DMS153 treated with DMSO at 0.1 percent for 48 hours (cell line): Measurements from ENCODE around the gene ALDH5A1.
"Not testable (repeated sequence)": the region's sequence is repeated elsewhere in the genome, so short reads cannot be mapped to it uniquely, and the experiment has no call there.

ENCODE experiments used
- DNase-seq: peaks from one replicate; lab custom pipeline; 2025; ENCODE audit not compliant: unreplicated experiment; lab: John Stamatoyannopoulos, UW

ALDH5A1 gene

DNA sequence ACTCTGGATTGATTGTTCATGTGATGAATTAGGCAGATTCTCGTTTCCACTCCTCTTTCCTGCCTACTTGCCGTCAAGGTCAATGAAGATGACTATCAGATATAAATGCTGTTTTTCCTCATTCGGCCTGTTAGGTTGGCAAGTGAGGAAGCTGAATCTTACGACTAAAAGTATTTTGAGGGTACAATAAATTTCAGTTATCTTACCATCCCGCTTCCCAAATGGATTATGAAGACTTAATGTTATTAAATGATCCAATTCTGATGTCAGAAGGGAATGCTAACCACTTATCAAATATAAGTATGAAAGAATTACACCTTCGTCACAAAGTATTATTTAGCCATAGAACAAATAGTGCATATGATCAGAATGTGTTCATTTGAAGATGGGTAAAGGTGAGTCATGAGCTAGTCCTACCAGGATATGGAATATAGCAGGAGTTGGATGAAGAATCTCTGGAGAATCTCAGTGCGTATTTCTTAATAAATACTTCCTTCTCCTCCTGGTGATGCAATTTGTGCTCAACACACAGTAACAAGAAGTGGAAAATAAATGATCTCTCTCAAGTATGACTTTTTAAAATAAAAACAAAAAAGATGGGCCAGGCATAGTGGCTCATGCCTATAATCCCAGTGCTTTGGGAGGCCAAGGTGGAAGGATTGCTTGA, 10.0 kb upstream of the ALDH5A1 start:
- no peak for DNase-seq

DNA sequence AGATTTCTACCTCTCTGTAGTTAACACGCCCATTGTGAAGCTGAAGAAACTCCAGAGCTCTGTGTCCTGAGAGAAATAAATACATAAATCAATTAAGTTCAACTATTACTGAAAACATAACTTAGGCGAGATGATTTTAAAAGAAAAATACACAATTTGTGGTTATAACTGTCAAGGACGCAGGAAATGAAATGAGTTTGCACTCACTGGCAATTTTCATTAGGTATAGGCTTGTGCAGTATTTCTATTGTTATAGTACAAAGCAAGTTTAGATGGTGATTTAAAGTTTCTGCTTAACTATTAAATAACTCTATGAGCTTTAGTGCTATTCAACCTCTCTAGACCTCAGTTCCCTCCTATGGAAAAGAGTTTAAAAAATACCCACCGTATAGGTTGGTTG, 8.7 kb upstream of the ALDH5A1 start:
- DNase-seq: no peak

DNA sequence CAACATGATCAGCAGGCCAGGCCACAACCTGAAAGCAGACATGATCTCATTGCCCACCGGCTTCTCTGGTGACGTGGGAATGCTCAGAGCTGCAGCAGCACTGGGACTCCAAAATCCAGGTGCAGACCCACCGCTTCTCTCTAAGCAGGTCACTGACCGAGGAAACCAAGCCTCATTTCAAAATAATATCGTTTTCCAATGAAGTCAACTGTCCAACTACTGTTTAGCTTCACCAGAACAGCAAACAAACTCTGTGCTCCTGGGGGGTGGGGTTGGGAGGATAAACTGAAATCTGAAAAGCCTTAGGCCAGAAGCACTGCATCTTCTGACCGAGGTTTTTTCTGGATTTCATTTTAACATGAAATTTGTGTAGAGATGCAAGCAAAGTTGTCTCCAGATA, 5.3 kb upstream of the ALDH5A1 start, which contains the start of gene GPLD1:
Gene GPLD1, minus strand, starts transcription at position 109 of the 400 bp plus-strand sequence. Its CDS starts 67 bp downstream, at position 42.
- DNase-seq: no peak

DNA sequence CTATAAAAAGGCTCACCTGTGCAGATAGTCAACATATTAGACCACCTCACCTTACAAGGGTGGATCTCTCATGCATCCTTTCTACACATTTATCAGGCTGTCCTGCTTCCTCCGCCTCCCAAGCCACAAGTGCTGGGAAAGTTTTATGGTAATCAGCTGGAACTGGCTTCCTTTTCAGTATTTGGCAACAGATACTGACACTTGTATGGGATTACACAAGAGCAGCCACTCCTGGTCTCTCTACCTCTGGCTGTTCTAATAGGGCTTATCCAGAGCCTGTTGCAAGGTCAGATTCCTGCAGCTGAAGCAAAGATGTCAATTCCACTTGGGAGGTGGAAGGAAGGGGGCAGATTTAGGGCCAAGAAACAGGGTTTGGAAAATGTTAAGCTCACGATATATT, 4.9 kb upstream of the ALDH5A1 start:
- DNase-seq: no peak

DNA sequence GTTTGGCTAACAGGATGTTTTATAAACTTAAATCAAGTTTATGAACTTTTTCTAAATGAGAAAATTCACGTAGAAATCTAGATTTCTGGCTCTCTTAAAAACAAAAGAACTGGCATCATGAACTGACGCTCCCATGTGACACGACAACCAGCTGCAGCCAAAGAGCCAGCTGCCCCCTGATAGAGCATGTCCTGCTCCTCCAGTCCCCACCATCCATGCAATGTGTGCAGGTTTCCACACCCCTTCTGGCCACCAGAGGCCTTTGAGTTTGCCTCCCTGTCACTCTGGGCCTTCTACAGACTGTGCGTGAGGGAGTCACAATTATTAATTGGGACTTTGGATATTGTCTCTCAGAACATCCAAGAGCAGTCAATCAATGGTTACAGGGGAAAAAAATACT, 3.8 kb upstream of the ALDH5A1 start:
- no peak for DNase-seq

DNA sequence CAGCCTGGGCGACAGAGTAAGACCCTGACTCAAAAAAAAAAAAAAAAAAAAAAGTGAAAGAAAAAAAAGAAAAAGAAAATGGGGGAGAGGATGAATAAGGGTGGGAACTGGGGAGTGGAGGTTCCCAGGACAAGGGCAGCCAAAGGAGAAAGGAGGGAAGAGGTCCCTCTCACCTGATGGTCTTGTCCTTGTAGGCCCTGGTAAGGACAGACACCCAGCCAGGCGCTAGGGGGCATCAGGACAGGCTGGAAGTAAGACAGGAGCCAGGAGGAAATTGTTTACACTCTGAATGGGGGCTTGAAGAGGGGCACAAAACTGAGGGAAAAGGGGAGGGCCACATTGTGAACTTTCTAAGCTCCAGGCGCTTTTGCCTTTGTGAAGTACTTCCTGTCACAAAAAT, 2.3 kb upstream of the ALDH5A1 start:
- DNase-seq: no peak

DNA sequence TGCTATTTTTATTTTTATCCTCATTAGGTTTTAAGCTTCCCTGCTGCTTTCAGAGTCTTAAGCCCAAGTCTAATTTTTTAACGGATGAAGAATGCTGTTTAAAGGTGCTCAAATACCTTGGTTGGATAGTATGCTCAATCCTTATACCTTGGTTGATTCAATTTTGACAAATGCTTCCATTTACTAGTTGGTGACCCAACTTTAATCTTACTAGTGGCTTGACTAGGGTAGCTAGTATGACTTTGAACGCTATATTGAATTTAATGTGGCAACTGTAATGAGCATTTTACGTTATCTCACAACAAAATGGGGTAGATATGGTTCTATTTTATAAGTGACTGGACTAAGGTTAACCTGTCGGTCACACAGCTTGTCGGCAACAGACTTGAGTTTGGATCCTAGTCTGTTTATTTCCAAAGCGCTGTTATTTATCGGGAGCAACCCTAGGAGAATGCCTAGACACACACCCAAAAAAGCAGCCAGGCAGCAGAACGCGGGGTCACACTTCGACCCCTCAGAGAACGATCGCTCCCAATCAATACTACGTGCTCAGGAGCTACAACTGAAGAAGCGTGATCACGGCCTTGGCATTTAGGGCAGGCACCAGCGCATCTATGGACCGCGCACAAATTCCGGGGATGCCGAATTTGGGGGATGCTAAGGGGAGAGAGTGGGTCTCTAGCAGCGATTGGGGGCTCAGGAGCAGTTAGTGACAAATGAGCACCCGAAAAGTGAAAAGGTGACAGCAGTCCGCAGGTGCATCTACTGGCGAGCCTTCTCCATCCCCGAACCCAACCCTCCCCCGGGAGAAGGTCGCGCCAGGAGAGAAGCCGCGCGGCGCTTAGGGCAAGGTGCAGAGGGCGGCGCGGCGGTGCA, 586 bp upstream of the ALDH5A1 start:
- no peak for DNase-seq

DNA sequence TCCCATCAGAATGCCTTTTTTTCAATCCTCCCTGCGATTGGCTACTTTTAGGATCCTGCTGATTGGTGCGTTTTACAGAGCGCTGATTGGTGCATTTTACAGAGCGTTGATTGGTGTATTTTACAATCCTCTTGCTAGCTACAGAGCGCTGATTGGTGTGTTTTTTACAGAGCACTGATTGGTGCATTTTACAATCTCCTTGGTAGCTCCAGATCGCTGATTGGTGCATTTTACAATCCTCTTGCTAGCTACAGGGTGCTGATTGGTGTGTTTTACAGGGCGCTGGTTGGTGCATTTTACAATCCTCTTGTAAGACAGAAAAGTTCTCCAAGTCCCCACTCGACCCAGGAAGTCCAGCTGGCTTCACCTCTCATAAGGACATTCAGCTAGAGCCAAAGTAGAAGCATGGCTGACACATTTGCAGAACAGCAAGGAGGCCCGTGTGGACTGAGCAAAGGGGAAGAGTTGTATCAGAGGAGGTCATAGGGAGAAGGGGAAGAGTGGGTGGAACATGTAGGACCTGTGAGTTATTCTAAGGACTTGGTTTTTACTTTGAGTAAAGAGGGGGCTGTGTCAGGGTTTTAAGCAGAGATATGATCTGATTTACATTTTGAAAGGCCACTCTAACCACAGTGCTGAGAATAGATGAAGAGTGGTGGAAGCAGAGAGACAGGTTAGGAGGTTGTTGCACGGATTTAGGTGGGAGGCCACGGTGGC, 2.6 kb downstream of the ALDH5A1 start:
- no peak for DNase-seq

DNA sequence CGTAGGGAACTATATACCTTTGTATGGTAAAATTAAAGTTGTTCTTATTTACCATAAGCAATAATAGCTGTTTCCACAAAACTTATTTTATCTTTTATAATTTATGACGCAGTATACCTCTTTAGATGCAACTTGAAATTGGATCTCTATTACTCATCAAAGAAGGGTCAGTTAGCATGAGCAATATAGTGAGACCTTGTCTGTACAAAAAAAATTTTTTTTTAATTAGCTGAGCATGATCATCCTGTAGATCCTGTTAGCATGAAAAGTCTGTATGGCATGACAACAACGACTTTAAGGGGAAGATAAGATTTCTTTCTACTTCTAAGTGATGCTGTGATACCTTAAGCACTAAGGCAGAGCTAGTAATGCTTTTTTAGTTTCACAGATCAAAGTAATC, 5.9 kb downstream of the ALDH5A1 start:
- DNase-seq: no peak

DNA sequence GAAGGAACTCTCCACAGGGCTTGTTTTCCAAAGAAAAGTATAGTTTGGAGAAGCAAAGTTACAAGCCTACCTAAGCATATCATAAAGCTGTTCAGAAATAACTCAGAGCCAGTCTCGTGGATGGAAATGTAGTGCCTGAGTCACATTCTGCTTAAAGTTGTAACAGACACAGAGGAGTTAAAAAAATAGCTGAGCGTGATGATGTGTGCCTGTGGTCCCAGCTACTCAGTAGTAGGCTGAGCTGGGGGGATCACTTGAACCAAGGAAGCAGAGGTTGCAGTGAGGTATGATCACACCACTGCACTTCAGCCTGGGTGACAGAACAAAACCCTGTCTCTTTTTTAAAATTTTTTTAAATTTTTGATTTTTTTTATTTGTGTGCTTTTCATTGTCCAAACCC, 6.6 kb downstream of the ALDH5A1 start:
- DNase-seq: no peak

DNA sequence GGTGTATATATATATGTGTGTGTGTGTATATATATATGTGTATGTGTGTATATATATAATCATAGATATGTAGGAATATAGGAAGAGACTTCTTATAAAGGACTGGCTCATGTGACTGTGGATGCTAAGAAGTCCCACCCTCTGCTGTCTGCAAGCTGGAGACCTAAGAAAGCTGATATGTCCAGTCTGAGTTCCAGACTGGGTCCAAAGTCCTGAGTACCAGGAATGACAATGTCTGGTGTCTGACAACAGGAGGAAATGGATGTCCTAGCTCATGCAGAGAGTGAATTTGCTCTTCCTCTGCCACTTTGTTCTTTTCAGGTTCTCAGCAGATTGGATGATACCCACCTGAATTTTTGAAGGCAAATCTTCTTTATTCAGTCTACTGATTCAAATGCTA, 7.1 kb downstream of the ALDH5A1 start:
- DNase-seq: no peak

DNA sequence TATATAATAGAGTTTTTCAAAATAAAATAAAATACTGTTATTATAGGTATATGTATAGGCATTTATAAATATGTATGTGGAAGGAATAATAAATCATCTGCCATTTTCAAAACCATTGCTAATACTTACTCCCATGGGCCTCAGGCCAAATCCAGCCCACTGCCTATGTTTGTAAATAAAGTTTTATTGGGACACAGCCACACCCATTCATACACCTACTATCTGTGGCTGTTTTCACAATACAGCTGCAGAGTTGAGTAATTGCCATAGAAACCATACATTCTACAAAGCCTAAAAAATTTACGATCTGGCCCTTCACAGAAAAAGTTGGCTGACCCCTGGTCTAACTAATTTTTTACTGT, 9.5 kb downstream of the ALDH5A1 start:
- DNase-seq: no peak

DNA sequence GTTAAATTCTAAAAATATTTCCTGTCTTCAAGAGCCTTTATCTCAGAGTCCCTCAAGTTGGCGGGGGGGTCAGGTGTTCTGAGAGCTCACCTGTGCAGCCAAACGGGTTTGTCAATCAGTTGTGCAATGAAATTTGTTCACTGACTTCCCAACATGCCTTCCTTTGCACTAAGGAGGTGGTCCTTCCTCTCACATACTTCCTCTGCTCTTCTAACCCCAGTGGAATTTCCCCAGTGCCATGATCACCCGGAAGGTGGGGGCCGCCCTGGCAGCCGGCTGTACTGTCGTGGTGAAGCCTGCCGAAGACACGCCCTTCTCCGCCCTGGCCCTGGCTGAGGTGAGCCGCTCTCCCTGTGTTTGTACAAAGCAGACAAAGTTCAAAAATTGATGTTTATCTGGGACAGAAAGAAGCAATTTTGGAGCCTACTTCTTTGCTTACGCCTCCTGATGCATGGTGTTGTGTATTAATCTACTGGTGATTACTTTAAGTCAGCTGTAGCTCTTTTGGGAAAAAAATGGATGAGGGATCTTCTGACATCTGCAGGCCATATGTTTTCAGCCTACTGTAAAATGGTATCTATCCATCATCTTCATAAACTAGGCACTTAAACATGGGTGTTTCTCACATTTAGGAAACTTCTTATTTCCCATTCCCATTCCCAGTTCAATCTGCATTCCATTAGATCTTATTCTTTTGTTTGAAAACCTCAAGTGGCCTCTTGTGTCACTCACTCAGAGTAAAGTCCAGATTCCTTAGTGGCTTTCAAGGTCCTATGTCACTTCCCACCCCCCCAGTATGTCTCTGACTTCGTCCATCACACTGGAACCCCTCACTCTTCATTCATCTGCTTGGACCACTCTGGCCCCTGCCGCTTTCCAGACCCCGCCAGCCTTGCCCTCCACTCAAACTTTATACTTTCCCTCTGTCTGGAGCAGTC, 10.1 kb downstream of the ALDH5A1 start:
- no peak for DNase-seq

DNA sequence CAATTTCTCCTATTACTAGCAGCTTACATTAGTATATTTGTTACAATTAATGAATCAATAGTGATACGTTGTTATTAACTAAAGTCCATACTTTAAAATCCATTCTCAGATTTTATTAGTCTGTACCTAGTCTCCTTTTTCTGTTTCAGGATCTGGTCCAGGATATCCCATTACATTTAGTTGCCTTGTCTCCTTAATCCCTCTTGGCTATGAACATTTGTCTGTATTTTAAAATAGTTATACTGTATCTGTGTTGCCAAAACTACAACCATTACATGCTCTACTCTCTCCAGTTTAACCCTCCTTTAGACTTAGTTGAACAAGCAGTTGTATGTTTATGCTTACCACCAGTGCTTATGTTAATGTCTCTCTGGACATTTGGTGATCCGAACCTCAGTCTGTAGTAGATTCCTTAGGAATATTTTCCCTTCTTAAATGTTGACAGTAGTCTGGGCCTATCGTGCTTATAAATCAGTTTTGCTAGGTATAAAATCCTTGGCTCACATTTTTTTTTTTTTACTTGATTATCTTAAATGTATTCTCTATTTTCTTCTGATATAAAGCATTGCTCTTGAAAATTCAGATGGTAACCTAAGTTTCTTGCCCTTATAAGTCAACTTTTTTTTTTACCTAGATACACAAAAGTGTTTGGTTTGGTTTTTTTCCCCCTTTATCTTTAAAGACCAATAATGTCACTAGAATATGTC, 12.2 kb downstream of the ALDH5A1 start:
- no peak for DNase-seq

DNA sequence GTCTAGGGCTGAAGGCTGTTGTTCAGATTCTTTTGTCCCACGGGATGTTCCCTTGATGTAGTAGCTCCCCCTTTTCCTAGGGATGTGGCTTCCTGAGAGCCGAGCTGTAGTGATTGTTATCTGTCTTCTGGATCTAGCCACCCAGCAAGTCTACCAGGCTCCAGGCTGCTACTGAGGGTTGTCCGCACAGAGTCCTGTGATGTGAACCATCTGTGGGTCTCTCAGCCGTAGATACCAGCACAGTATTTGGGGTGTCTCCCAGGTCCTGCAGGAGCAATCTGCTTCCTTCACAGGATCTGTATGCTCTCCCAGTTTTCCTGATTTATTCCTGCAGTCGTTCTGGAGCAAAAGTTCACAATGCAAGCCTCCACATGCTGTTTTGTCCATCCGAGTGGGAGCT, 17.2 kb downstream of the ALDH5A1 start:
- not testable (repeated sequence) for DNase-seq

DNA sequence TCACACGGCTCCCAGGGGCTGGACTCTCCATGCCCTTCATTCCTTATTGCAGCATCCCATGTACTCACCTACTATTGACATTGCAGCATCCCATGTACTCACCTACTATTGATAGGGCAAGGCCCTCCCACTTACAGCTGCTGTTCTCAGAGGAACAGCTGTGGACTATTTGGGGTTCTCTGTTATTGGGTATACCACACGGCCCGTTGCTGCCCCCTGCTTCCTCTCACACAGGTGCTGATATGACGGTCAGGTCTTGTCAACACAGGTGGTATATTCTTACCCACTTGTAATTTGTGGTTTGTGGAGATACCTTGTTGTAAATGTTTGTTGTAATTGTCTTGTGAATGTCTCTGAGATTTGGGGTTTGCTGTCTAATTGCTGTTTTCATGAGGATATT, 18.8 kb downstream of the ALDH5A1 start:
- no peak for DNase-seq

DNA sequence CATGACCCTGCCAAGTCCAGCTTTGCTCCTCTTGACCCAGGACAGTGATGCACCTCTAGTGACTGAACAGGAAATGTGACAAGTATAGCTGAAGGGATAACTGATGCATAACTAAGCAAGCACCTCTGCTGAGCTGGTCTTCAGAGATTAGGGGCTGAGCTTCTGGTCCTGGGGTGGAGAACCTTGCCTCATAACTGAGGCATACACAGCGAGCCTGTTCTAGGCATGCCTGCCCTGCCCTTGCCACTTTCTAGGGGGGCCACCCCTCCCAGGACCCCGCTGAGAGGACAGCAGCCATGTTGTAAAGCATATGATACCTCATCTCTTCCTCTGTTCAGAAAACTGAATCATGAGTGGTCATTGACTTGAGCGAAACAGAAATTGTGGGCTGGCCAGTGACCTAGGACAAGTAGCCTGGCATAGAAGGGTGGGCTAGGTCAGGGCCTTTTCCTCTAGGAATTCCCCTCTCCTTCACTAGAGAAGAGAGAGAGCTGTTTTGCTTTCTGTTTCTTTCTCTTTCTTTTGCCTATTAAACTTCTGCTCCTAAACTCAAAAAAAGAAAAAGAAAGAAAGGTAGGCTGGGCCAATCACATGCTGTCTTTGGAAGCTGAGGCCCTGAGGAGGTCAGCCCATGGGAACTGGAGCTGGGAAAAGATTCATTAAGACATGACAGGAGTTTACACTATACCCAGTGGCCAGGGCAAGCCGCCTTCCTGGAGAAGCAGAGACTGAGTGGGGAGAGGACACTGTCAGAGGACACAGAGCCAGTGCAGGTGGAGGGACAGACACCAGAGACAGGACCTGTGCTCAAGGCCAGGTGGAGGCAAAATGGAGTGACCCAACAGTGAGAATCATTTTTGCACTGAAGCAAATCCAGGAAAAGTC, 23.1 kb downstream of the ALDH5A1 start:
- DNase-seq: no peak

DNA sequence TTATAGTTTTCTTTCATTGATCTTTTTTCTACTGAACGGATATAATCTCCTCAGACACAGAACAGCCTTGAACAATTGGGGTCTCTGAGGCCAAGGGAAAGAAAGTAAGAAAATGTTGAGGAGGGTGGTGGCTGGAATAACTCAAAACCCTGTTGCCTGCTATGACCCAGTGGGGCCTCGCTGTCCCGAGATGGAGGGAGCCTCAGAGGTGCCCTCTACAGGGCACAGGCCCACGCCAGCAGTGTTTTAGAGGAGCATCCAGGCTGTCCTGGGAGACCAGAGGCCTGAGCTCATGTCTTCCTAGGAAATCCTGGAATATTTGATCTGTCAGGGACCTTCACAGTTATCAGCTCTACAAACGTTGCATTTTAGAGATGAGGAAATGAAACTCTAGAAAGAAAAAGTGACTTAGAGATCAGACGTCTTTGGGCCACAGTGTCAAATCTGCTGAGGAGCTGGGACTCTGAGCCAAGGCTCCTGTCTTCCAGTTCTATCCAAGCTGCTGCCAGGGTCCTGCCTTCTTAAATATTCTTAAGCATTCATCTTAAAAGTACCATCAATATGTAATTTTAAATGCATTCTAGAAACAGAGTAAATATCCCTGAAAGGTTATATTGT, 26.3 kb downstream of the ALDH5A1 start:
- DNase-seq: no peak
